Neural cell (in vitro differentiated cells): ENCODE measurements around the gene RPIA.

Source experiments
- EP300 ChIP-seq: fragments of 450-650 bp; conservative IDR thresholded peaks from 2 replicates; pipeline ENCODE4 v1.6.1; 2014; ENCODE audit warnings: antibody characterized with exemption, mild to moderate bottlenecking, moderate library complexity; ENCODE audit not compliant: poor library complexity, severe bottlenecking
- EZH2 ChIP-seq: fragments of 200-600, 300-800 bp; shearing (Covaris generic), sonication (generic); IDR thresholded peaks from 2 replicates; pipeline ENCODE4 v1.6.1; 2014; ENCODE audit warnings: antibody characterized with exemption, low read length, borderline replicate concordance, mild to moderate bottlenecking; ENCODE audit not compliant: insufficient read depth, poor library complexity, severe bottlenecking
- MXI1 ChIP-seq: fragments of 450-650 bp; conservative IDR thresholded peaks from 2 replicates; pipeline ENCODE4 v1.6.1; 2014; ENCODE audit warnings: antibody characterized with exemption, mild to moderate bottlenecking; ENCODE audit not compliant: poor library complexity, severe bottlenecking
- POLR2AphosphoS5 ChIP-seq: IDR thresholded peaks from 2 replicates; pipeline ENCODE4 v1.6.1; 2012
- RAD21 ChIP-seq: fragments of 450-650 bp; conservative IDR thresholded peaks from 2 replicates; pipeline ENCODE4 v1.6.1; 2014; ENCODE audit warnings: antibody characterized with exemption, mild to moderate bottlenecking, moderate library complexity
- SMC3 ChIP-seq: fragments of 450-650 bp; conservative IDR thresholded peaks from 2 replicates; pipeline ENCODE4 v1.6.1; 2014; ENCODE audit warnings: antibody characterized with exemption, mild to moderate bottlenecking, moderate library complexity; ENCODE audit not compliant: poor library complexity
- TAF1 ChIP-seq: IDR thresholded peaks from 2 replicates; pipeline ENCODE4 v1.6.1; 2012; ENCODE audit warnings: low read depth
- TF ChIP-seq, protein P1 (sequence below): fragments of 450-650 bp; IDR thresholded peaks from 2 replicates; pipeline ENCODE4 v1.5.1; 2014; ENCODE audit warnings: antibody characterized with exemption, mild to moderate bottlenecking, moderate library complexity; ENCODE audit not compliant: poor library complexity, severe bottlenecking
- TF ChIP-seq, protein P2 (sequence below): IDR thresholded peaks from 2 replicates; pipeline ENCODE4 v1.6.1; 2012; ENCODE audit warnings: borderline replicate concordance

DNA sequence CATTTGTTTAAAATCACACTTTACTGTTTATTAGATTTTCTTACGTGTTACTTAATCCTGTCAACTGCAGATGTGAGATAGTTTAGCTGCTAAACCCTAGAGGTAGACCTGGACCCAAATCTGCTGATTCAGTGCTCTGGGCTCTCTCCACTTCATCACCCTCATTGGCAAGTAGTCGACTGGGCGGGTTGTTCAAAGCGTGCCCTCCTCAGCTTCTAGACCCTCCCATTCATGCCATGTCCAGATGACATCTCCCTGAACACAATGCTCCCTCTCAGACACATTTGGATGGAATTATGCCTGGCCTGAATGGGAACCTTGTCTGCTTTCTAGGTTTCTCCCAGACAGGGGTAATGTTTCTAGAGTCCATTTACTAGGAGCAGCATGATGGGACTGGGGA, 43.7 kb downstream of the RPIA start:
- TF ChIP-seq, protein P1, sequence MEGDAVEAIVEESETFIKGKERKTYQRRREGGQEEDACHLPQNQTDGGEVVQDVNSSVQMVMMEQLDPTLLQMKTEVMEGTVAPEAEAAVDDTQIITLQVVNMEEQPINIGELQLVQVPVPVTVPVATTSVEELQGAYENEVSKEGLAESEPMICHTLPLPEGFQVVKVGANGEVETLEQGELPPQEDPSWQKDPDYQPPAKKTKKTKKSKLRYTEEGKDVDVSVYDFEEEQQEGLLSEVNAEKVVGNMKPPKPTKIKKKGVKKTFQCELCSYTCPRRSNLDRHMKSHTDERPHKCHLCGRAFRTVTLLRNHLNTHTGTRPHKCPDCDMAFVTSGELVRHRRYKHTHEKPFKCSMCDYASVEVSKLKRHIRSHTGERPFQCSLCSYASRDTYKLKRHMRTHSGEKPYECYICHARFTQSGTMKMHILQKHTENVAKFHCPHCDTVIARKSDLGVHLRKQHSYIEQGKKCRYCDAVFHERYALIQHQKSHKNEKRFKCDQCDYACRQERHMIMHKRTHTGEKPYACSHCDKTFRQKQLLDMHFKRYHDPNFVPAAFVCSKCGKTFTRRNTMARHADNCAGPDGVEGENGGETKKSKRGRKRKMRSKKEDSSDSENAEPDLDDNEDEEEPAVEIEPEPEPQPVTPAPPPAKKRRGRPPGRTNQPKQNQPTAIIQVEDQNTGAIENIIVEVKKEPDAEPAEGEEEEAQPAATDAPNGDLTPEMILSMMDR, result no peak
- TF ChIP-seq EZH2, result no peak
- TF ChIP-seq POLR2AphosphoS5, result no peak
- no peak for TF ChIP-seq SMC3
- TF ChIP-seq EP300, result no peak
- TF ChIP-seq, protein P2, sequence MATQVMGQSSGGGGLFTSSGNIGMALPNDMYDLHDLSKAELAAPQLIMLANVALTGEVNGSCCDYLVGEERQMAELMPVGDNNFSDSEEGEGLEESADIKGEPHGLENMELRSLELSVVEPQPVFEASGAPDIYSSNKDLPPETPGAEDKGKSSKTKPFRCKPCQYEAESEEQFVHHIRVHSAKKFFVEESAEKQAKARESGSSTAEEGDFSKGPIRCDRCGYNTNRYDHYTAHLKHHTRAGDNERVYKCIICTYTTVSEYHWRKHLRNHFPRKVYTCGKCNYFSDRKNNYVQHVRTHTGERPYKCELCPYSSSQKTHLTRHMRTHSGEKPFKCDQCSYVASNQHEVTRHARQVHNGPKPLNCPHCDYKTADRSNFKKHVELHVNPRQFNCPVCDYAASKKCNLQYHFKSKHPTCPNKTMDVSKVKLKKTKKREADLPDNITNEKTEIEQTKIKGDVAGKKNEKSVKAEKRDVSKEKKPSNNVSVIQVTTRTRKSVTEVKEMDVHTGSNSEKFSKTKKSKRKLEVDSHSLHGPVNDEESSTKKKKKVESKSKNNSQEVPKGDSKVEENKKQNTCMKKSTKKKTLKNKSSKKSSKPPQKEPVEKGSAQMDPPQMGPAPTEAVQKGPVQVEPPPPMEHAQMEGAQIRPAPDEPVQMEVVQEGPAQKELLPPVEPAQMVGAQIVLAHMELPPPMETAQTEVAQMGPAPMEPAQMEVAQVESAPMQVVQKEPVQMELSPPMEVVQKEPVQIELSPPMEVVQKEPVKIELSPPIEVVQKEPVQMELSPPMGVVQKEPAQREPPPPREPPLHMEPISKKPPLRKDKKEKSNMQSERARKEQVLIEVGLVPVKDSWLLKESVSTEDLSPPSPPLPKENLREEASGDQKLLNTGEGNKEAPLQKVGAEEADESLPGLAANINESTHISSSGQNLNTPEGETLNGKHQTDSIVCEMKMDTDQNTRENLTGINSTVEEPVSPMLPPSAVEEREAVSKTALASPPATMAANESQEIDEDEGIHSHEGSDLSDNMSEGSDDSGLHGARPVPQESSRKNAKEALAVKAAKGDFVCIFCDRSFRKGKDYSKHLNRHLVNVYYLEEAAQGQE, result no peak
- TF ChIP-seq RAD21, result no peak
- no peak for TF ChIP-seq MXI1
- no peak for TF ChIP-seq TAF1
